HG02943 (cell line): ENCODE data around the gene RRP1.
"Not testable (repeated sequence)": the region's sequence is repeated elsewhere in the genome, so short reads cannot be mapped to it uniquely, and the experiment has no call there.

ENCODE experiments used
- ATAC-seq: cut with Tn5 transposase; IDR thresholded peaks from one replicate; pipeline ENCODE4 v1.9.1; 2021; ENCODE audit warnings: mild to moderate bottlenecking, low read depth, moderate library complexity; ENCODE audit not compliant: unreplicated experiment

RRP1 gene

GRCh38 chr21:43832158-43832550 lies 42.8 kb downstream of the RRP1 start:
- no peak for ATAC-seq

- ATAC-seq, result no peak
Measured at GRCh38 chr21:43832648-43833047, 43.3 kb downstream of the RRP1 start.

DNA sequence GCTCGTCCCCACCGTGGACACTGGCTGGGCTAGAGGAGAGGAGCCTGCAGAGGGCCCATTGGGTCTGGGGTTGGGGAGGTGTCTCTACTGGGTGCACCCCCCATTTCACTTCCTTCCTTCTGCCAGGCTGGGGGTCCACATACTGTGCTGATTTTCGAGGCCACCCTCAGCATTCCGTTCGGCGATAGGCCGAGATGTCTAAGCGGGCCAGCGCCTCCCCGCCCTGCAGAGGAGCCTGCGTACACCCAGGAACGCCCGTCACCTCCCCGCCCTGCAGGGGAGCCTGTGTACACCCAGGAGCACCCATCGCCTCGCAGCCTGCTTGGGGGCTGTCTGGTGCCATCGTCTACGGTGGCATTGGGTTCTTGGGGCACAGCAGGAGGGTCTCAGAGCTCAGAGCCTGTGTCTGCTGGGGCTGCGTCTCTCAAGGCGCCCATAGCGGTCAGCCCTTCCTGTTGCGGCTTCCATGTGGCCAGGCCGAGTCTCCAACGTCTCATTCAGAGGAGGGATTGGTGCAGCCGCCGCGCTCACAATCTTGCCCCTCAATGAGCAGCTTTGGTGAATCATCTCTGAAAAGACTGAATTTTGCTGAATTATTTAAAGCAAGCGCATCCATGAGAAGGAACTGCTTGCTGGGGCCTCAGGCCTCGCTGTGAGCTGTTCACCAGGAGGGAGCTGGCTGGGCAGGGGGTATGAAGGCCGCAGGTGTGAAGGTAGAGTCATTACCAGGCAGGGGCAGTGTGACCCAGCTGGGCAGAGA lies 44.9 kb downstream of the RRP1 start:
- no peak for ATAC-seq

DNA sequence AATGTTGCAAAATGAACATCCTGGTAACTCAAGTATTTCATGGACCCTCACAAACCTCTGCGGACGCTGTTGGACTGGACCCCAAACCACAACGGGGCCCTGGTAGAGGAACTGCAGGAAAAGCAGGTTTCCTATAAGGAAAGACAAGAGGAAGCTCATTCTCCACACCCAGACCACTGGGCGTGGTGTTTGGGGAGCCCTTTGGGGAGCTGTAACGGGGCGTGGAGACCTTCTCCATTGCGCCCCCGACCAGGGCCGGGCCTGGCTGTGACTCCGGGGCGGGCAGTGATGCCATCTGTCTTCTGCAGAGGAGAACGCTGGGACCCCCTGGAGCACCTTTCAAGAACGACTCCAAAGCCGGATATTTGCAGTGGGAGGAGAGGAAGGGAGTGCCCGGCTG lies 45.7 kb downstream of the RRP1 start:
- ATAC-seq, result no peak

- no peak for ATAC-seq
Measured at GRCh38 chr21:43835861-43836260, 46.5 kb downstream of the RRP1 start.

- no peak for ATAC-seq
Measured at GRCh38 chr21:43836616-43837015, 47.2 kb downstream of the RRP1 start.

DNA sequence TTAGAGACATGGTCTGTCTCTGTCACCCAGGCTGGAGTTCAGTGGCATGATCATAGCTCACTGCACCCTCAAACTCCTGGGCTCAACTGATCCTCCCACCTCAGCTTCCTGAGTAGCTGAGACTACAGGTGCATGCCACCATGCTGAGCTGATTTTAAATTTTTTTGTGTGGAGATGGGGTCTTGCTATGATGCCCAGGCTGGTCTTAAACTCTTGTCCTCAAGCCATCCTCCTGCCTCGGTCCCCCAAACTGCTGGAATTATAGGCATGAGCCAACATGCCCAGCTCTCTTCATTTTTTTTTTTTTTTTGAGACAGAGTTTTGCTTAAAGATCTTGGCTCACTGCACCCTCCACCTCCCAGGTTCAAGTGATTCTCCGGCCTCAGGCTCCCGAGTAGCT lies 50.9 kb downstream of the RRP1 start:
- ATAC-seq, result no peak

GRCh38 chr21:43842742-43843141 lies 53.4 kb downstream of the RRP1 start:
- no peak for ATAC-seq

- not testable (repeated sequence) for ATAC-seq
Measured at GRCh38 chr21:43844906-43845305, 55.5 kb downstream of the RRP1 start.

- no peak for ATAC-seq
Measured at GRCh38 chr21:43845386-43845785, 56.0 kb downstream of the RRP1 start.

DNA sequence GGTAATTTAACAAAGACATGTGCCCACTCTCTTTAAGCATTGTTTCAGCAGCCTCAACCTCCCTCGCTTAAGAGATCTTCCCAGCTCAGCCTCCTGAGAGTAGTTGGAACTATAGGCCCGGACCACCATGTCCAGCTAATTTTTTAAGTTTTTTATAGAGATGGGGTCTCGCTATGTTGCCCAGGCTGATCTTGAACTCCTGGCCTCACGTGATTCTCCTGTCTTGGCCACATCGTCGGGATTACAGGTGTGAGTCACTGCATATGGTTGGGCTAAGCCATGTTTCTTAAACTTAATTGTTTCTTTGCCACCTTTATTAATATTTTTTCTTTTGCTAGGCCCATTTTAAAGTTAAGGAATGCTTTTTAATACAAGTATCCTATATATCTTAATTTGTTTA lies 57.1 kb downstream of the RRP1 start:
- ATAC-seq, result no peak

- ATAC-seq, result no peak
Measured at GRCh38 chr21:43847301-43847700, 57.9 kb downstream of the RRP1 start.

- no peak for ATAC-seq
Measured at GRCh38 chr21:43848771-43849170, 59.4 kb downstream of the RRP1 start.

DNA sequence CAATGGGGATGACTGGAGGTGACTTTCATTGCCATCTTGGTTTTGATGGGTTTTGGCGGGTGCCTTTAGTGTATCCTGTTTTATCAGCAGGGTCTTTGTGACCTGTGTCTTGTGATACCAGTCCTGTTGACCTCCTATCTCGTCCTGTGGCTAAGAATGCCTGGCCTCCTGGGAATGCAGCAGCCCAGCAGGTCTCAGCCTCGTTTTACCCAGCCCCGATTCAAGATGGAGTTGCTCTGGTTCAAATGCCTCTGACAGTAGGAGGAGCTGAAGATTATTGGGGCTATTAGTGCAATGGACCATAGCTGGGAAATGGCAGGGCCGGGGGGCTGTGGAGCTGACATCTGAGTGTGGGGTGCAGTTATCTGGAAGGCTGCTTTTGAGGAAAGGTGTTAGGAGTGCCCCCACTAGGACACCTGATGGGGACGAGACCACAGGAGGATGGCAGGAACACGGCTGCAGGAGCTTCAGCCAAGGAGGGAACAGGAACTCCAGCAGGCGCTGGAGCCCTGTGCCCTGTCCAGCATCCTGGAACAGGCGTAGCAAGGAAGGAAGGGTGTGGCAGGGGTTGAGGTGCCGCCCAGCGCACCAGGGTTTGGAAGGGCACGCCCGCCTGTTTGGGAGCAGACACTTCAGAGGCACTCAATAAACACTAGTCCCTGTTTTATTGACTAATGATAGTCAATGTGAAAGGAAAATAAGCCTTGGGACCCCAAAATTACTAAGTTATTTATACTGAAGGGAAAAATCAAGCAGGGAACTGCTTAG lies 60.3 kb downstream of the RRP1 start:
- ATAC-seq, result no peak

DNA sequence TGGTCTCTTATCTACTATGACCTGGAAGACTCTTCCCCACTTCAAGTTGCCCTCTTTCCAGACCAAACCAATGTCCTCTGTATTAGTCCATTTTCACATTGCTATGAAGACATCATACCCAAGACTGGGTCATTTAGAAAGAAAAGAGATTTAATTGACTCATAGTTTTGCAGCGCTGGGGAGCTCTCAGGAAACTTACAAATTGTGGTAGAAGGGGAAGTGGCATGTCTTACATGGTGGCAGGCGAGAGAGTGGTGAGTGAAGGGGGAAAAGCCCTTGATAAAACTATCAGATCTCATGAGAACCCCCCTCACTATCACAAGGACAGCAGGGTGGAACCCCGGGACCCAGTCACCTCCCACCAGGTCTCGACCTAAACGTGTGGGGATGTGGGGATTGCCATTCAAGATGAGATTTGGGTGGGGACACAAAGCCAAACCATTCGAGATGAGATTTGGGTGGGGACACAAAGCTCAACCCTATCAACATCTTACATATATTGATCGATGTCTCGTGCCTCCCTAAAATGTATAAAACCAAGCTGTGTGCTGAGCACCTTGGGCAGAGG lies 61.4 kb downstream of the RRP1 start:
- ATAC-seq, result no peak

- ATAC-seq, result no peak
Measured at GRCh38 chr21:43851593-43851992, 62.2 kb downstream of the RRP1 start.

- no peak for ATAC-seq
Measured at GRCh38 chr21:43853851-43854772, 64.7 kb downstream of the RRP1 start.
